CD4-positive, alpha-beta memory T cell (primary cell): ENCODE results near the gene CIAO2A. TPM values are rescaled to one million over a fixed set of nuclear protein-coding genes. Genes with fewer than 3 reads are reported as not detected.

Source experiments
- CTCF ChIA-PET: fragments of 350-600 bp; sonication (Branson Sonifier 250); formaldehyde crosslinking; loops from one replicate; lab custom pipeline; 2021; ENCODE audit warnings: inconsistent platforms; ENCODE audit not compliant: partially characterized antibody; lab: Charles Lee
- POLR2A ChIA-PET: fragments of 350-600 bp; sonication (Branson Sonifier 250); formaldehyde crosslinking; loops from one replicate; lab custom pipeline; 2021; ENCODE audit not compliant: partially characterized antibody; lab: Charles Lee
- DNase-seq, 5 donors: peaks; one replicate each; pipeline versions ENCODE4 v3.0.0 to v3.0.0-alpha.2; 2020 to 2022; ENCODE audit warnings: mixed read lengths in 1 of 5
- H3K27ac ChIP-seq: one replicate; pipeline ENCODE4 v1.7.0; 2013; ENCODE audit warnings: low read depth, low read length
- H3K27me3 ChIP-seq: 2 replicates; pipeline ENCODE4 v1.7.0; 2013; ENCODE audit warnings: mild to moderate bottlenecking, low read length, moderate library complexity; ENCODE audit not compliant: insufficient read depth
- H3K36me3 ChIP-seq: 2 replicates; pipeline ENCODE4 v1.7.0; 2013; ENCODE audit warnings: mild to moderate bottlenecking, low read length, moderate library complexity; ENCODE audit not compliant: insufficient read depth
- H3K4me1 ChIP-seq: 2 replicates; pipeline ENCODE4 v1.7.0; 2013; ENCODE audit warnings: mild to moderate bottlenecking, low read length, moderate library complexity; ENCODE audit not compliant: insufficient read depth
- H3K4me3 ChIP-seq, 2 donors: one replicate each; pipeline ENCODE4 v1.7.0; 2013; ENCODE audit warnings: low read length in 2 of 2, mild to moderate bottlenecking in 1 of 2
- H3K9me3 ChIP-seq, 2 donors: one replicate each; pipeline ENCODE4 v1.7.0; 2013; ENCODE audit warnings: low read length in 2 of 2, control low read depth in 1 of 2; ENCODE audit not compliant: control insufficient read depth in 1 of 2
- H3K27ac Mint-ChIP-seq, 7 donors: one replicate each; pipeline ENCODE4 v1.8.0; 2020 to 2021; ENCODE audit warnings: mixed read lengths in 7 of 7, mild to moderate bottlenecking in 6 of 7, inconsistent platforms in 3 of 7, moderate library complexity in 3 of 7
- H3K27me3 Mint-ChIP-seq, 2 donors: one replicate each; pipeline ENCODE4 v1.8.0; 2020 to 2021; ENCODE audit warnings: mixed read lengths in 2 of 2
- H3K36me3 Mint-ChIP-seq, 2 donors: one replicate each; pipeline ENCODE4 v1.8.0; 2020 to 2021; ENCODE audit warnings: mixed read lengths in 2 of 2, inconsistent platforms in 1 of 2, mild to moderate bottlenecking in 1 of 2
- H3K4me1 Mint-ChIP-seq, 4 donors: one replicate each; pipeline ENCODE4 v1.8.0; 2020 to 2021; ENCODE audit warnings: mixed read lengths in 4 of 4, mild to moderate bottlenecking in 1 of 4
- H3K4me3 Mint-ChIP-seq, 8 donors: one replicate each; pipeline ENCODE4 v1.8.0; 2020 to 2021; ENCODE audit warnings: mixed read lengths in 8 of 8, mild to moderate bottlenecking in 7 of 8, moderate library complexity in 6 of 8, inconsistent platforms in 3 of 8
- H3K9me3 Mint-ChIP-seq, 8 donors: one replicate each; pipeline ENCODE4 v1.8.0; 2020 to 2021; ENCODE audit warnings: mixed read lengths in 8 of 8, mild to moderate bottlenecking in 5 of 8, inconsistent platforms in 3 of 8, moderate library complexity in 1 of 8
- intact Hi-C: fragments of 100-400 bp; cut with micrococcal nuclease; formaldehyde crosslinking; loops from one replicate; pipeline ENCODE4 v1.15.1; 2023
- polyA plus RNA-seq, 2 donors: library from polyadenylated mRNA; unstranded; fragments of 300-500 nt; fragmentation: Illumina TruSeq; gene quantifications; one replicate each; pipeline ENCODE4 v1.2.3, GENCODE V29; 2021
- total RNA-seq, 2 experiments: library from RNA; stranded (reverse); gene quantifications; one replicate each; pipeline ENCODE4 v1.2.3, GENCODE V29; 2021

Gene CIAO2A
- total and polyA plus RNA-seq, 4 experiments from 2014 or later = 35.0 to 134 (median 53.2) TPM

DNA sequence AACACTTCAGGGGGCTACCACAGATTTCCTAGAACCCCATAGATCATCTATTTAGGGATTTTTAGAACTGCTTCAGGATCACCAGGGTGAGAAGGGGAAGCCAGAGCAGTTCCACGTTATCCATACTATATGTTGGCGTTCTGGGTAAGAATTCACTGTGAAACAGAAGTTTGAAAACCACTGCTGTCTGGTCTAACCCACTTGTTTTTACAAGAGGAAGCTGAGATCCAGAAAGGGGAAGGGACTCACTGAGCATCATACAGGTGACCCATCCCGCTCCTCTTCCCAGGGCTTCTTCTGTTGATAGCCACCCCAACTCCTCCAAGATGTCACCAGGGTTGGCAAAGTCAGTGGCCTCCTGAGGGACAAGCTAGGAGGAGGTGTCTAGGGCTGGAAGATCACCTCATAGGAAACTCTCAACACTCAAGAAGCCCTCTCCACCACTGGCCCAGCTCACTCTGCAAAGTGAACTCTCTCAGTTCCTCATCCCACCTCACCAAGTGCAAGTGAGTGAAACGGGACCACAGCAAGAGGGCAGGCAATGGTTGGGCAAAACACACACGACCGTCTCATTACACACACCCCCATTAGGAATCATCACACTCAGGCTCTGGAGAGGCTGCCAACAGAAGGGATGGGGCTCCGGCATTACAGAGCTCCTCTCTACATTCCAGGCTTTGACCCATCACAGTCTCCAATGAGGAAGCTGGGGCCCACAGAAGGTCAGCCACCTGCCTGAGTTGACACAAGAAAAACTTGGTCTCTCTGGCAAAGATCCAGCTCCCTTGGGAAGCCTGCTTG lies 49.1 kb downstream of the CIAO2A start:
- H3K4me1 ChIP-seq = peaks cover 12% of the 10 kb centered on the region
- H3K4me3 ChIP-seq = no peak overlapping the region
- Mint-ChIP-seq H3K27me3 (peaks cover 6 to 8% of the 10 kb centered on the region in 2 donors), H3K4me3 (peak overlapping the region in 7 of 8 donors; percentile 13 to 72 (median 40)), H3K9me3 (no peaks in the 10 kb centered on the region), H3K36me3 (no peaks in the 10 kb centered on the region), H3K27ac (peak overlapping the region in 2 of 7 donors; percentile 42 to 76), H3K4me1 (peaks cover 4 to 10% (median 5%) of the 10 kb centered on the region in 4 donors)
- no peaks in the 10 kb centered on the region for H3K9me3 ChIP-seq
- no peak overlapping the region for H3K27ac ChIP-seq
- ChIA-PET POLR2A (interaction anchor here (1.1 to 2.7 kb wide), 3 partner anchors 34 to 293 kb away, joined by 4 to 17 read pairs (median 9); no protein-coding TSS in a partner anchor), CTCF (interaction anchor here (0.7 to 5.6 kb wide), 9 partner anchors 10 to 435 kb away, joined by 3 to 91 read pairs (median 9); no protein-coding TSS in a partner anchor)
- no peak for DNase-seq
- H3K36me3 ChIP-seq = no peaks in the 10 kb centered on the region
- no peaks in the 10 kb centered on the region for H3K27me3 ChIP-seq
- intact Hi-C loops = no loop called here

DNA sequence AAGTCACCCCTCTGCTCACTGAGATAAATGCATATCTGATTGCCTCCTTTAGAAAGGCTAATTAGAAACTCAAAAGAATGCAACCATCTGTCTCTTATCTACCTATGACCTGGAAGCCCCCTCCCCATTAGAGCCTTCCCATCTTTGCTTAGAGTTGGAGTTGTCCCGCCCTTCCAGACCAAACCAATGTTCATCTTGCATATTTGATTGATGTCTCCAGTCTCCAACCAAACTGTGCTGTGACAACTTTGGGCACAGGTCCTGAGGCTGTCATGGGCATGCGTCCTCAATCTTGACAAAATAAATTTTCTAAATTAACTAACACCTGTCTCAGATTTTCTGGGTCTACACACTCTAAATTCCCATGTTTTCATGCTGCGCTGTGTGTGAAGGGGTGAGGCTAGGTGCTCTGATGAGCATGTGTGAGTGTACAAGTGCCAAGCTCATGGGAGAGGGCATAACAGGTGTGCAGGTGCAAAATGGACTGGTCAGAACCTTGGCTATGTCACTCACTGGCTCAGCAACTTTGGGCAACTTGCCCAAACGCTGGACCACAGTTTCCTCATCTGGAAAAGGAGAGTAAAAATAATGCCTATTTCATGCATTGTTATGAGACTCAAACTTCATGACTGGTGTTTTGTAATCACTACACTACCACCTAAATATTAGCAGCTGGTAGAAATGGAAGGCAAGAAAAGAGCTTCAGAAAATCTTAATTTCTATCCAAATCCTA lies 54.6 kb downstream of the CIAO2A start:
- Mint-ChIP-seq H3K27ac (no peak overlapping the region), H3K9me3 (no peaks in the 10 kb centered on the region), H3K4me3 (no peak overlapping the region), H3K36me3 (no peaks in the 10 kb centered on the region), H3K27me3 (no peaks in the 10 kb centered on the region), H3K4me1 (no peaks in the 10 kb centered on the region)
- H3K9me3 ChIP-seq = no peaks in the 10 kb centered on the region
- no peaks in the 10 kb centered on the region for H3K27me3 ChIP-seq
- intact Hi-C loops = no loop called here
- no peak overlapping the region for H3K4me3 ChIP-seq
- no peaks in the 10 kb centered on the region for H3K36me3 ChIP-seq
- no peak for DNase-seq
- CTCF ChIA-PET = interaction anchor here (1.0 to 2.4 kb wide), 5 partner anchors 8 to 94 kb away, joined by 3 to 11 read pairs (median 3); no protein-coding TSS in a partner anchor
- H3K27ac ChIP-seq = no peak overlapping the region
- H3K4me1 ChIP-seq = no peaks in the 10 kb centered on the region
- POLR2A ChIA-PET = interaction anchor here (0.7 kb wide), 1 partner anchor 435 kb away, joined by 3 read pairs; no protein-coding TSS in a partner anchor

DNA sequence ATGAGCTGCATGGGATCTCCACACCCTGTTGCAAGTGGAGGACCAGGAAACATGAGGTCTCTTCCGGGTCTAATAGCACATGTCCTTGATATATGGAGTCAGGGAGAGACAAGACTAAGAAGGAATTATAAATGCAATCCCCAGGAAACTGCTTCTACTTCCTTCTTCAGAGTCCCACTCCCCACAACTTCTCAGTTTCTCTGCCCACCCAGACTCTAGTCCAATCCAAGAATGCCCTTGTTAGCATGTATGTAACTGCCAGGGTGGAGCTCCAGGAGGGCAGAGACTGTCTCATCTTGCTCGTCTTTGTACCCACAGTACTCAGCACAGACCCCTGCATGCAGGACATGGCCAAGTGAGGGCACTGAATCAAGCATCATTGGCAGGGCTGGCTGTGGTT lies 55.7 kb downstream of the CIAO2A start:
- Mint-ChIP-seq H3K4me1 (no peaks in the 10 kb centered on the region), H3K4me3 (no peak overlapping the region), H3K9me3 (no peaks in the 10 kb centered on the region), H3K27me3 (no peaks in the 10 kb centered on the region), H3K27ac (peak overlapping the region in 1 of 7 donors; percentile 10), H3K36me3 (no peaks in the 10 kb centered on the region)
- no peak overlapping the region for H3K27ac ChIP-seq
- CTCF ChIA-PET = interaction anchor here (0.6 to 1.0 kb wide), 2 partner anchors 9 to 277 kb away, joined by 3 read pairs; no protein-coding TSS in a partner anchor
- no peak overlapping the region for H3K4me3 ChIP-seq
- H3K4me1 ChIP-seq = no peaks in the 10 kb centered on the region
- POLR2A ChIA-PET = no interaction called here
- intact Hi-C loops = no loop called here
- no peaks in the 10 kb centered on the region for H3K27me3 ChIP-seq
- DNase-seq = no peak
- no peaks in the 10 kb centered on the region for H3K36me3 ChIP-seq
- no peaks in the 10 kb centered on the region for H3K9me3 ChIP-seq

GRCh38 chr15:64037116-64037515 lies 56.5 kb downstream of the CIAO2A start:
- no peak for DNase-seq
- no peak overlapping the region for H3K4me3 Mint-ChIP-seq
- peaks cover 2 to 3% (median 3%) of the 10 kb centered on the region in 4 donors for H3K4me1 Mint-ChIP-seq
- Histone ChIP-seq H3K4me1 (no peaks in the 10 kb centered on the region), H3K27ac (no peak overlapping the region), H3K4me3 (no peak overlapping the region), H3K9me3 (no peaks in the 10 kb centered on the region), H3K36me3 (no peaks in the 10 kb centered on the region), H3K27me3 (no peaks in the 10 kb centered on the region)
- ChIA-PET CTCF (interaction anchor here (1.2 to 1.4 kb wide), 2 partner anchors 9 to 285 kb away, joined by 4 to 8 read pairs; partner anchors contain the start of gene DAPK2), POLR2A (no interaction called here)
- H3K36me3 Mint-ChIP-seq = no peaks in the 10 kb centered on the region
- peak overlapping the region in 1 of 7 donors; percentile 78 for H3K27ac Mint-ChIP-seq
- no peaks in the 10 kb centered on the region for H3K27me3 Mint-ChIP-seq
- H3K9me3 Mint-ChIP-seq = no peaks in the 10 kb centered on the region
- intact Hi-C loops = no loop called here

- no peak overlapping the region for H3K27ac ChIP-seq
- H3K27ac Mint-ChIP-seq = peak overlapping the region in 1 of 7 donors; percentile 16
- H3K9me3 ChIP-seq = no peaks in the 10 kb centered on the region
- H3K4me3 Mint-ChIP-seq = no peak overlapping the region
- POLR2A ChIA-PET = no interaction called here
- no peaks in the 10 kb centered on the region for H3K36me3 ChIP-seq
- no peak overlapping the region for H3K4me3 ChIP-seq
- H3K9me3 Mint-ChIP-seq = no peaks in the 10 kb centered on the region
- no peaks in the 10 kb centered on the region for H3K4me1 ChIP-seq
- peaks cover 2 to 8% (median 5%) of the 10 kb centered on the region in 4 donors for H3K4me1 Mint-ChIP-seq
- no peaks in the 10 kb centered on the region for H3K27me3 ChIP-seq
- CTCF ChIA-PET = no interaction called here
- intact Hi-C loops = no loop called here
- DNase-seq = no peak
- no peaks in the 10 kb centered on the region for H3K27me3 Mint-ChIP-seq
- no peaks in the 10 kb centered on the region for H3K36me3 Mint-ChIP-seq
These were observed 58.1 kb downstream of the CIAO2A start for GRCh38 chr15:64035525-64035924.

DNA sequence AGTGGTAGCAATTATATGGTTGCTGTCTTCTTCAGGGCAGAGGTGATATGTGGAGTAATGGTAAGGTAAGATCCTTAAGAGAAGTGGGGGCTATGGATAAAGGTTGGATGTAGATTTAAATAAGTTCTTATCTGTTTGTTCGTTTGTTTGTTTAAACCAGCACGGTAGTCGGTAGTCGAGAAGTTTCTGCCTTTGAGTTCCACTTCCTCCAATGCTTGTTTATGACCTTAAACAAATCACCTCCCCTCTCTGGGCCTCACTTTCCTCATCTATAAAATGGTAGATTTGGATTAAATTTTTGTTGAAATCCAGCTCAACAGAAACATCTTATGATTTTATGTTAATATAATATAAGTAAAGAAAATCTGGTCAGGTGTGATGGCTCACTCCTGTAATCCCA lies 59.1 kb downstream of the CIAO2A start:
- H3K27me3 Mint-ChIP-seq = no peaks in the 10 kb centered on the region
- CTCF ChIA-PET = interaction anchor here (1.4 kb wide), 1 partner anchor 12 kb away, joined by 5 read pairs; the partner anchor contains the start of gene DAPK2

DNA sequence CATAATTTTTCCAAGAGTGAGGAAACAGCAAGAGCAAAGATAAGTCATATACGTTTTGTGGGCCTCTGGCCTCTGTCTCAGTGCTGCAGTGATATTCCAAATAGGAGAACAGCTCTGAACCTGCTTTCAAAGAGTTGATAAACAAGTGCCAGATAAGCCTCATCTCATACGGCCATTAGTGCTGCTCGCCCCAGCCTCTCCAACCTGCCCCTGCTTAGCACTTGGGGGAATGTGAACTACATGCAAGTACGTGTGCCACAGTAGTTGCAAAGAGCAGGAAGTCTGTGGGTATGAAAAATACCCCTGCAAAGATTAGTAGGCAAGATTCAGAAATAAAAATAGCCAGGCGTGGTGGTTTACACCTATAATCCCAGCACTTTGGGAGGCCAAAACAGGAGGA lies 61.3 kb downstream of the CIAO2A start:
- H3K4me1 ChIP-seq = no peaks in the 10 kb centered on the region
- H3K27me3 Mint-ChIP-seq = no peaks in the 10 kb centered on the region
- H3K27ac ChIP-seq = no peak overlapping the region
- no peaks in the 10 kb centered on the region for H3K27me3 ChIP-seq
- ChIA-PET CTCF (interaction anchor here (3.2 kb wide), 1 partner anchor 14 kb away, joined by 9 read pairs; the partner anchor contains the start of gene DAPK2), POLR2A (no interaction called here)
- no peak overlapping the region for H3K4me3 Mint-ChIP-seq
- DNase-seq = no peak
- peaks cover 4 to 8% (median 7%) of the 10 kb centered on the region in 4 donors for H3K4me1 Mint-ChIP-seq
- no peak overlapping the region for H3K4me3 ChIP-seq
- no peaks in the 10 kb centered on the region for H3K36me3 Mint-ChIP-seq
- H3K36me3 ChIP-seq = no peaks in the 10 kb centered on the region
- no peaks in the 10 kb centered on the region for H3K9me3 ChIP-seq
- intact Hi-C loops = no loop called here
- H3K9me3 Mint-ChIP-seq = no peaks in the 10 kb centered on the region
- peak overlapping the region in 2 of 7 donors; percentile 52 to 53 for H3K27ac Mint-ChIP-seq

More for the DNA sequence above, 59.1 kb downstream of the CIAO2A start:
- POLR2A ChIA-PET = no interaction called here
- Mint-ChIP-seq H3K27ac (no peak overlapping the region), H3K4me3 (no peak overlapping the region), H3K9me3 (no peaks in the 10 kb centered on the region), H3K4me1 (peaks cover 4 to 8% (median 5%) of the 10 kb centered on the region in 4 donors), H3K36me3 (no peaks in the 10 kb centered on the region)
- no peaks in the 10 kb centered on the region for H3K36me3 ChIP-seq
- H3K4me1 ChIP-seq = no peaks in the 10 kb centered on the region
- intact Hi-C loops = no loop called here
- no peaks in the 10 kb centered on the region for H3K9me3 ChIP-seq
- H3K27me3 ChIP-seq = no peaks in the 10 kb centered on the region
- H3K4me3 ChIP-seq = no peak overlapping the region
- no peak overlapping the region for H3K27ac ChIP-seq
- DNase-seq = no peak
